HepG2 (cell line): ENCODE results near the gene FMNL2. TPM values are rescaled to one million over a fixed set of nuclear protein-coding genes. Genes with fewer than 3 reads are reported as not detected.

Experiments
- ATAC-seq: fragments of 200-7000 bp; cut with Tn5 transposase; 3 replicates; pipeline ENCODE4 v1.9.1; 2020; ENCODE audit warnings: mild to moderate bottlenecking, moderate library complexity
- BruUV-seq: library from RNA; stranded (reverse); fragments of 400-500 nt; replicated peaks from 2 replicates; lab custom pipeline; 2021; lab: Mats Ljungman, UMichigan
- CTCF ChIA-PET: fragments of 300-600 bp; formaldehyde crosslinking; extraction: SDS; loops from one replicate; lab custom pipeline; 2021; ENCODE audit warnings: low total read pairs, inconsistent platforms, low intra/inter-chr PET ratio; lab: Yijun Ruan, JAX
- POLR2A ChIA-PET: fragments of 350-600 bp; sonication (Branson Sonifier 250); formaldehyde crosslinking; loops from one replicate; lab custom pipeline; 2020; ENCODE audit warnings: antibody characterized with exemption, inconsistent platforms; lab: Yijun Ruan, JAX
- DNase-seq: peaks from one replicate; pipeline ENCODE4 v3.0.0-alpha.2; 2015; ENCODE audit warnings: low spot score
- FAIRE-seq: peaks from 3 replicates; lab custom pipeline; 2011; peaks lifted over from hg19 to GRCh38; lab: Jason Lieb, UNC
- H2AFZ ChIP-seq: one replicate; pipeline ENCODE4 v1.6.1; 2011; ENCODE audit warnings: low read length, inconsistent platforms
- H3K27ac ChIP-seq: fragments of 300-600 bp; 3 replicates; pipeline ENCODE4 v1.8.0; 2011; ENCODE audit warnings: mixed run types, mild to moderate bottlenecking, mixed read lengths, low read length, inconsistent platforms; ENCODE audit not compliant: insufficient read depth; ENCODE audit errors: extremely low read length
- H3K27me3 ChIP-seq, 2 experiments: fragments of 200-600 bp in 1 of 2; 2 replicates in 1 of 2; 3 replicates in 1 of 2; pipeline versions ENCODE4 v1.6.0 to v1.8.0; 2011; ENCODE audit warnings: low read length in 2 of 2, mild to moderate bottlenecking in 2 of 2, moderate library complexity in 2 of 2, inconsistent platforms in 1 of 2; ENCODE audit not compliant: insufficient read depth in 2 of 2, control insufficient read depth in 1 of 2
- H3K36me3 ChIP-seq, 2 experiments: fragments of 200-600 bp in 1 of 2; replicated peaks in 1 of 2; 2 replicates in 1 of 2; 3 replicates in 1 of 2; pipeline versions ENCODE4 v1.5.1 to v1.8.0; 2011; ENCODE audit warnings: low read length in 2 of 2, inconsistent platforms in 1 of 2; ENCODE audit not compliant: insufficient read depth in 2 of 2, control insufficient read depth in 1 of 2
- H3K4me1 ChIP-seq: 2 replicates; pipeline ENCODE4 v1.5.1; 2012; ENCODE audit warnings: low read length, inconsistent platforms; ENCODE audit not compliant: insufficient read depth
- H3K4me2 ChIP-seq: 2 replicates; pipeline ENCODE4 v1.6.0; 2011; ENCODE audit warnings: low read depth, low read length, inconsistent platforms
- H3K4me3 ChIP-seq, 3 experiments: fragments of 200-600 bp in 1 of 3; sonication (generic), shearing (Covaris generic) in 1 of 3; replicated peaks in 1 of 3; 2 replicates each; pipeline ENCODE4 v1.5.1; 2011 to 2016; ENCODE audit warnings: low read length in 3 of 3, inconsistent platforms in 2 of 3, low read depth in 2 of 3, mild to moderate bottlenecking in 2 of 3, control low read depth in 1 of 3, mixed read lengths in 1 of 3; ENCODE audit not compliant: insufficient read depth in 1 of 3
- H3K79me2 ChIP-seq: one replicate; pipeline ENCODE4 v1.6.1; 2011; ENCODE audit warnings: low read length, inconsistent platforms; ENCODE audit not compliant: insufficient read depth
- H3K9ac ChIP-seq: 2 replicates; pipeline ENCODE4 v1.6.0; 2011; ENCODE audit warnings: mild to moderate bottlenecking, low read depth, low read length, inconsistent platforms; ENCODE audit not compliant: insufficient read depth
- H3K9me3 ChIP-seq: 2 replicates; pipeline ENCODE4 v1.5.1; 2012; ENCODE audit warnings: mild to moderate bottlenecking, low read length
- H4K20me1 ChIP-seq: 2 replicates; pipeline ENCODE4 v1.6.0; 2011; ENCODE audit warnings: inconsistent platforms, mild to moderate bottlenecking, low read length, moderate library complexity; ENCODE audit not compliant: insufficient read depth
- AHDC1 ChIP-seq: sonication (generic); formaldehyde crosslinking; IDR thresholded peaks from 2 replicates; pipeline ENCODE4 v1.5.1; 2020; ENCODE audit warnings: mild to moderate bottlenecking, missing genetic modification reagents, borderline replicate concordance
- GLMP ChIP-seq: sonication (generic); formaldehyde crosslinking; IDR thresholded peaks from 2 replicates; pipeline ENCODE4 v1.9.0; 2021; ENCODE audit warnings: missing genetic modification reagents, mild to moderate bottlenecking, borderline replicate concordance
- HMGA1 ChIP-seq: sonication (generic); formaldehyde crosslinking; conservative IDR thresholded peaks from 2 replicates; pipeline ENCODE4 v1.4.0; 2020; ENCODE audit warnings: missing genetic modification reagents
- IRF2 ChIP-seq: IDR thresholded peaks from 2 replicates; pipeline ENCODE4 v1.6.1; 2018; ENCODE audit warnings: missing genetic modification reagents, missing compliant biosample characterization
- MXD3 ChIP-seq: IDR thresholded peaks from 2 replicates; pipeline ENCODE4 v1.6.1; 2016; ENCODE audit warnings: mild to moderate bottlenecking, missing biosample characterization, missing genetic modification reagents
- RBM22 ChIP-seq: fragments of 200-400 bp; formaldehyde crosslinking; optimal IDR thresholded peaks from 2 replicates; pipeline ENCODE3; 2017; ENCODE audit warnings: mild to moderate bottlenecking, low read length, moderate library complexity
- U2AF2 ChIP-seq: fragments of 200-400 bp; formaldehyde crosslinking; IDR thresholded peaks from 2 replicates; pipeline ENCODE4 v1.6.1; 2017; ENCODE audit warnings: low read depth, mild to moderate bottlenecking, low read length
- ZNF24 ChIP-seq: fragments of 450-650 bp; IDR thresholded peaks from 2 replicates; pipeline ENCODE4 v1.6.1; 2017; ENCODE audit warnings: antibody characterized with exemption, mild to moderate bottlenecking
- ZNF720 ChIP-seq: sonication (generic); formaldehyde crosslinking; IDR thresholded peaks from 2 replicates; pipeline ENCODE4 v1.4.0; 2020; ENCODE audit warnings: missing genetic modification reagents
- ZNF740 ChIP-seq: sonication (generic); formaldehyde crosslinking; IDR thresholded peaks from 2 replicates; pipeline ENCODE4 v1.4.0; 2020; ENCODE audit warnings: missing genetic modification reagents
- WGBS: methylation state at CpG from one replicate; pipeline ENCODE4 v1.1.6; 2017; ENCODE audit warnings: low lambda C conversion rate; 5-methylcytosine and 5-hydroxymethylcytosine counted together
- in situ Hi-C: cut with HindIII; loops from 2 replicates; pipeline ENCODE4 v1.10.0; 2017; ENCODE audit warnings: low pct_unique_long_range_greater_than_20kb; ENCODE audit not compliant: extremely low pct_ligation_motif_present
- intact Hi-C: fragments of 100-400 bp; cut with micrococcal nuclease; formaldehyde crosslinking; loops from one replicate; pipeline ENCODE4 v1.10.0; 2022; ENCODE audit not compliant: unreplicated experiment
- polyA plus RNA-seq, 8 experiments: library from polyadenylated mRNA; depleted of rRNA in 3 of 8; stranded (reverse) in 7 of 8; unstranded in 1 of 8; fragments of >200 nt; fragmentation: Illumina TruSeq in 4 of 8; extraction: Trizol in 4 of 8; gene quantifications; 2 replicates each; pipeline versions ENCODE4 v1.2.1 to v1.2.3, GENCODE V29; 2011 to 2016; ENCODE audit warnings: low read depth in 4 of 8, missing spikeins in 1 of 8, mixed read lengths in 1 of 8; ENCODE audit not compliant: insufficient read depth in 1 of 8
- total RNA-seq, 5 experiments: library from RNA; depleted of rRNA; stranded (reverse); fragments of >200 nt; fragmentation: Illumina TruSeq; extraction: Trizol; gene quantifications; 2 replicates each; pipeline ENCODE4 v1.2.3, GENCODE V29; 2016; ENCODE audit warnings: low read depth in 1 of 5

The FMNL2 gene
- total and polyA plus RNA-seq, 2 of the 13 experiments (the other 11 are each of a cell fraction or from before 2014, with no cell fraction given): 66.5 to 67.7 TPM

GRCh38 chr2:152510621-152511020, 175.6 kb downstream of the FMNL2 start:
- CTCF ChIA-PET: no interaction called here
- intact Hi-C loops: no loop called here
- no TSS peak for BruUV-seq

GRCh38 chr2:152511981-152512380, 177.0 kb downstream of the FMNL2 start:
- in situ Hi-C loops (no loop called here), intact Hi-C loops (no loop called here)
- ATAC-seq (no peak), FAIRE-seq (no peak), DNase-seq (no peak)
- Histone ChIP-seq H3K36me3 (no peaks in the 10 kb centered on the region; a peak in 1 of 5 replicates), H3K27me3 (no peaks in the 10 kb centered on the region), H3K79me2 (peaks cover 90% of the 10 kb centered on the region), H3K27ac (no peak overlapping the region), H4K20me1 (peaks cover 15% of the 10 kb centered on the region; the same call in 1 of the 2 replicates), H3K9ac (no peak overlapping the region), H3K4me2 (no peak overlapping the region), H3K9me3 (no peaks in the 10 kb centered on the region), H3K4me1 (peaks cover 20% of the 10 kb centered on the region), H3K4me3 (no peak overlapping the region), H2AFZ (no peak overlapping the region)
- WGBS: 96% methylated on average over 2 of the region's 2 CpGs
- ChIA-PET CTCF (no interaction called here), POLR2A (no interaction called here)
- no TSS peak for BruUV-seq
- TF ChIP-seq ZNF740 (no peak), ZNF720 (CRISPR knock-in tag) (no peak), ZNF24 (no peak), U2AF2 (no peak), AHDC1 (no peak), HMGA1 (CRISPR knock-in tag) (no peak), MXD3 (CRISPR knock-in tag) (no peak), IRF2 (no peak)

More at GRCh38 chr2:152510621-152511020, 175.6 kb downstream of the FMNL2 start:
- H3K36me3 ChIP-seq: no peaks in the 10 kb centered on the region; a peak in 1 of 5 replicates
- H2AFZ ChIP-seq: no peak overlapping the region
- DNase-seq (no peak), ATAC-seq (no peak), FAIRE-seq (no peak)
- no peak overlapping the region for H3K27ac ChIP-seq
- H3K4me1 ChIP-seq: peaks cover 27% of the 10 kb centered on the region
- H3K79me2 ChIP-seq: peaks cover 93% of the 10 kb centered on the region
- no peak overlapping the region for H3K9ac ChIP-seq
- 96% methylated on average over 5 of the region's 5 CpGs for WGBS
- no peaks in the 10 kb centered on the region for H3K27me3 ChIP-seq
- peaks cover 15% of the 10 kb centered on the region; the same call in 1 of the 2 replicates for H4K20me1 ChIP-seq
- TF ChIP-seq GLMP (CRISPR knock-in tag) (no peak), RBM22 (peak; percentile 48)
- H3K9me3 ChIP-seq: no peaks in the 10 kb centered on the region
- POLR2A ChIA-PET: no interaction called here
- in situ Hi-C loops: no loop called here
- H3K4me2 ChIP-seq: no peak overlapping the region
- no peak overlapping the region for H3K4me3 ChIP-seq
